HG03064 (cell line): ENCODE measurements around the gene ARSI.

ENCODE experiments used
- ATAC-seq: cut with Tn5 transposase; IDR thresholded peaks from one replicate; pipeline ENCODE4 v1.9.1; 2021; ENCODE audit warnings: low read depth; ENCODE audit not compliant: unreplicated experiment

ARSI gene

DNA sequence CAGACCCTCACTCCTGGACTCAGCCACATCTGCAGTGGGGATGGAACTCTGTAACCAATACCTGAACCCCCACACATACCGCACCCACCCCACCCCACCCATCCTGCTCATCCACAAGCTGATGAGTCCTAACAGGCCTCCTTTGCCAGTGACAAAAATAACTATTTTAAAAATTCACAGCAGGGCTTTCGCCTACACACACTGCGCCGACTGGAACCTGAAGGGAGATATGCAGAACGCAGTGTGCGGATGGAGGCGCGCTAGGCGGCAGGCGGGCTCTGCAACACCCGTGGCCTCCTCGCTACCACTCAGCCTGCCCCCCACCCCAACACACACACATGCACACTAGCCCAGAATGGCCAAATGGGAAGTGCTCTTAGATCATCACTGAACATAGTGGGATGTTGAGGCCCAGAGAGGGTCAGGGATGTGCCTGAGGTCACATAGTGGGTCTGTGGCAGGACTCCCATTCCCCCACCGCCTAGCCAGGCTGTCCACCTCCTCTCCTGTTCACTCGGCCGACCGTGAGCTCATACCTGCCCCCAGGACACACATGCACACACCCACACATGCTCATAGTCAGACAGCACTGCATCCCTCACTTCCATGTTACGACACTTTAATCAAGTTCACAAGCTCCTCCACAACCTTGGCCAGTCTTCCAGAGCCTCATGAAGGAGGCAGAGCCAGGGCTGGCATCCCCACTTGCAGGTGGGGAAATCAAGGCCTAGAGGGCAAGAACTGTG is 6.8 kb downstream of the ARSI start:
- no peak for ATAC-seq

DNA sequence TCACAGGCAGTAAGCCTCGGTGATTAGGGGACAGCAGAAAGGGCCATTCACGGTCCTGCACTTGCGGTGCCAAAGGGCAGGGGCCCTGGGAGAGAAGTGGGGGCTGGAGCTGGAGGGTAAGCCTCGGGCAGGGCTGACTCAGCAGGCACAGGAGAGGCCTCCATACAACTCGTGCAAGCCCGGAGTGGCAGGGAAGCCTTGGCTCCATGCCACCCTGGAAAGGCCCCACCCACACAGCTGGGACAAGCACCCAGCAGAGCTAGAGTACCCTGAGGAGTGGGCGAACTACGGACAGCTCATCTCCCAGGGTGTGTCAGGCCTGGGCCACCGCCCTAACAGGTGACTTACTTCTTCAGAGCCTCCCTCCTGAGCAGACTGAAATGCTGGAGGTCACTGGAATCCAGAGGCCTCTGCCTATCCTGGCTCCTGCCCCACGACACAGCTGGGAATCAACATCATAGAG is 7.5 kb downstream of the ARSI start:
- ATAC-seq: no peak

DNA sequence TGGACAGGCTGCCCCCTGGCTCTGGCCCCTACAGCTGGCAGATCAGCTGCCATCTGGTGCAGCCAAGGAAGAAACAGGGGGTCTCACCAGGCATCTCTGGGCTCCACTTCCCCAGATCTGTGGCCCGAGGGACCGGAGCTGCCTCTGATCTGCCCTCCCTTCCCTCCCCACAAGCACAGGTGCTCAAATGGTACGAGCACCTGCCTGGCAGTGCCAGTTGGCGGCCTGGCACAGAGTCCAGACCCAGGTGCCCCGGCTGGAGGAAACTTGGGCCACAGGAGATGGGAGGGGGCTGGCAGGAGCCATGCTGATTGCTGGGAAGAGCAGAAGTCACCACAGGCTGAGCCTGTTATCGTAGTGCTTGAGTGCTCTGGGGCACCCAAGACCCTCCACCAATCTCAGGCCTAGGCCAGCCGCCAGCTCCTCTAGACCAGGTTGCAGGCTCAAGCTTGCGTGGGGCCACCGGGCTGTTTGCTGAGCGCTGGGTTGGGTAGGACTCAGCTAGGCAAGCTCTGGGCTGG is 8.1 kb downstream of the ARSI start:
- ATAC-seq: no peak

DNA sequence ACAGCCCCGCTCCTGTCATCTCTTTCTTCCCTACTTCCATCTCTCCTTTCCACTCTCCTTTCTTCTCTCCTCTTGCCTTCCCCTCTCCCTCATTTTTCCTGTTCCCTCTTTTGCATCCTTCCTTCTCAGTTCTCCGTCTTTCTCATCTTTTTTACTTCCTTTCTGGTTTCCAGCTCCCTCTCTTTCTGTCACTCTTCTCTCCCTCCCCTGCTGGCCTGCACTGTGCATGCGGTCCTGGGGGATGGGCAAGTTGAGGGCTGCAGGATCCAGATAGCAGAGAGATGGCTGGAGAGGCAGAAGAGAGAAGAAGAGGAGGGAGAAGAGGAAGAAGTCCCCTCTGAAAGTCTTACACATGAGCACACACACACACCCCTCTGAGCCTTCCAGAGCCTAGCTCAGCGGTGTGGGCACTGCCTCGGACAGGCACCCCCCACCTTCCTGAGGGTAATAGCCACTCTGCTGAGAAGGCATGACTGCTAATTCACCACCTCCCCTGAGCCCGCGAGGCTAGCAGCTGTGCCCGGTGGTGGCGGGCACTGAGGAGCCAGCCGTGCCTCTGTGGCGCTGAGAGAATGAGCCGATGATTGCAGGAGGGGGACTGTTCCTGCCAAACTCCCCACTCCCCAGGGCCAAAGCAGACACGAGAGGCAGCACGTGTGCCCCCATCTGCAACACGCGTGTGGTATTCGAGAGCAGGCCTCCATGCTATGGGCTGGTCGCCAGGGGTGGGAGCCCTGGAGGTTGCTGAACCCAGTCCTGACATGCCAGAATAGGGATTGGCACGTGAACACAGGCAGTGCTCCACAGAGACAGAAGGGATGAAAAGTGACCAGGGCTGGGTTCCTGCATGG is 9.4 kb downstream of the ARSI start:
- no peak for ATAC-seq

DNA sequence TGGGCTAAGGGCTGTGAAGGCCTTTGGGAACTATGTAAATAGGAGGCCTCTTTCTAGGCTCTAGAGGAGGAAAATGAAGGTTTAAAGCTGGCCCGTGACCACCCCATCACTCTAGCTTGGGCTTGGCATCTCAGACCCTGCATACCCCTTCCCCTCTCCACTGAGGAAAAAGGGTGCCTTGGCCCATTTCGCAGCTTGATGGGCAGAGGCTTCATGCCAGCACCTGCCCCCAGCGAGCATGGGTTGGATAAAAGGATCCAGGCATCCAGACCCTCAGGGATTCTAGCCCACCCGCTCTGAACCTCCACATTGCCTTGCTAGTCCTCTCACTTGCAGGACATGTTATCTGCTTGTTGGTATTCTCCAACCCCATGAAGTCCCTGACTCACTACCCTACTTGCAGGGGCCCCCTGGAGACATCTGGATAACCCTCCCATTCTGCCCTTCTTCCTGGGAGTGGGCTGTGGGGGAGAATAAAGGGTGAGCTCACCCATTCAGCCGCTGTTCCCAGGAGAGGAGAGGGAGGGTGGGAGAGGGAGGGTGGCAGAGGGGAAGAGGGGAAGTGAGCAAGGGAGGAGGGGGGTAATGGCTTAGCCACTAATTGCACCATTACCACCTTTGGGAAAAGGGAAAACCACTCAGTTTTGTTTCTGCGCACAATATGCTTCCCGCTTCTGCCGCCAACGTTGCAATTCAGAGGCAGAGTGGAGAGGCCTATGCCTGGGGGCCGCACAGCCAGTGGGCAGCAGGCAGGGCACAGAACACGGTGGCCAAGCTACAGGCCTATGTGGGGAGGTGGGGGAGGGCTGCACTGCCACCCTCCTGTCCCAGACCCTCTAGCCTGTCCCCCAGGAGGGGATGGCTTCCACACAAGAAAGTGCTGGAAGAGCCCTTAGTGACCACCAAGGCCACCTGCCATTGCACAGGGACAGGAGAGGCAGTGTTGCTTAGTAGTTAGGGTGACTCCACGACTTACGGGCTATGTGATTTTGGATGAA is 11.0 kb downstream of the ARSI start:
- ATAC-seq: no peak

DNA sequence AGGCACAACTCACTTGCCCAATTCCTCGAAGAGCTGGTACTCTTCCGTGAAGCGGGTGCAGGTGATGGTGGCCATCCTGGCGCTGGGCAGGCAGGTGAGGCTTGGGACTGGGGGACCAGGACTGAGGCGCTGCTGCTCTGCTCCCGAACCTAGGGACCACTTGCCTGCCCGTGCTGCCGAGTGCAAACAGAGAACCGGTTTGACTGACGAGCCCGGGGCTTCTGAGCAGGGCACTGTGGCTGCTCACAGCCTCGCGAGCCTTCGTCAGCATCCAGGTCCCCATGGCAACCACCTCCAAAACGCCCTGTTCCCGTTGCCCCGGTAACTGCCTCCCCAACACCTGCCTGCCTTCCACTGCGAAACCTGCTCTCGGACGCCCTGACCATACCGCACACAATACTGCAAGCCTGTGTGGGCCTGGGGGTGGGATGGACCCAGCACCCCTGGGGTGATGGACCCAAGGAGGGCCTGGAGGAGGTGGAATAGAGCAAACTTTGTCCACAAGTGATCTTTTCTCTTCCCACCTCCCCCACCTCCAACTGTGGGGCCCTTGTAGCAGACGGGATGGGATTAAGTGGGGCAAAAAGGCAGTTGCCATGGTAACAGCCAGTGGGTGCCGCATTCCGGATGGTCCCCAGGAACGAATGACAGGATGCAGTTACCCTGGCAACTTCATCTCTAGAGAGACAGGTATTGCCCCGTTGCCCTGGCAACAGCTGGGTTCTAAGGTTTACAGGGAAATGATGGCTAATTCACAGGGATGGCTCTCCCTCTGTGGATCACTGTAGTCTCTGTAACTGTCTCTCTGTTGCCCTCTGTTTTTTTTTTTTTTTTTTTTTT is 12.9 kb downstream of the ARSI start, which contains the start of gene CAMK2A:
TSS of gene CAMK2A (minus strand) at position 223 of the 840 bp plus-strand sequence. CDS start at position 75, 148 bp downstream.
- no peak for ATAC-seq

DNA sequence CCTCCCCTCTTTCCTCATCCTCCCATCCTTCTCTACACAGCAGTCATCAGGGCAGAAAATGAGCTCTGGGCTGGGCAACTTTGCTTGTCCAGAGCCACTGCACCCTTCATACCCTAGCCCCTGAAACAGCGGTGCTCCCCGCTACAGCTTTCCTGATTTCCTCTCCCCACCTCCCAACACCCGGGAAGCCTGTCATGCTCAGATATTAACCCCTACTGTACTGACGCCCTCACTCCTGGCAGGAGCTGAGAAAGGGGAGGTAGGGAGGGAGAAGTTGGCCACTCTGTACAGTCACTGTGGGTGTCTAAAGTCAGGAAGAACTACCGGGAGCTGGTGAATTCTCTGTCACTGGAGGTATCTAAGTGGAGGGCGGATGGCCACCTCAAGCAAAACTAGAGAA is 13.9 kb downstream of the ARSI start:
- no peak for ATAC-seq

DNA sequence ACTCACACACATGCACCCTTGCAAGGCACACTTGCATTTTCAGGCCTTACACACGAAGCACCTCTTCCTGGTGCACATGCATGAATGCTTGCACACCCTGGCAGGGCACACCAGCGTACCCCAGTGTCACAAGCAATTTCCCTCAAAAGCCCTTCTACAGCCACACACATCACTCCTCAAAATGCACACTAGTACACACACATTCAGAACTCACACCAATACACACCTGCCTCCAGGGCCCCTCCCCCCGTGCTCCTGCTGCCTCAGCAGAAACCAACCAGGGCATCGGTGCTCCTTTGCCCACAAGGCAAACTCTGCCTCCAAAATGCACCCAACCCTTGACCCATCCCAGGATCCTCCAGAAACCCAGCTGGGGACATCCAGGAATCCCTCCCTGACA is 14.3 kb downstream of the ARSI start:
- ATAC-seq: no peak

DNA sequence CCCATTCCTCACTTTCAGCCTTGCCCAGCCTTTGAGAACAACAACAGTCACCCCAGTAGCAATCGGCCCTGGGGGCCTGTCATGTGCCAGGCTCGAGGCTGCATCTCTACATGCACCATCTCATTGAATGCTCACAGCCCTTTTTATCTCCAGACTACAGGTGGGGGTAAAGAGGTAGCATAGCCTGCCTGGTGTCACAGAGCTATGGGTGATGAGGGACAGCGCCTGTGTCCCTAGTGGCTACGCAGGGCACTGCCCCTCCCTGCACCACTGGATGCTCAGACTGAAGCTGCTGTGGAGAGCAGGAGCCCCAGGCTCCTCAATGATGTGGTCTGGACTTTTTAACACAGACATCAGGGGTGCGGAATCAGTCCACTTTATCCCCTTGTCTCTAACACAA is 15.9 kb downstream of the ARSI start:
- no peak for ATAC-seq

DNA sequence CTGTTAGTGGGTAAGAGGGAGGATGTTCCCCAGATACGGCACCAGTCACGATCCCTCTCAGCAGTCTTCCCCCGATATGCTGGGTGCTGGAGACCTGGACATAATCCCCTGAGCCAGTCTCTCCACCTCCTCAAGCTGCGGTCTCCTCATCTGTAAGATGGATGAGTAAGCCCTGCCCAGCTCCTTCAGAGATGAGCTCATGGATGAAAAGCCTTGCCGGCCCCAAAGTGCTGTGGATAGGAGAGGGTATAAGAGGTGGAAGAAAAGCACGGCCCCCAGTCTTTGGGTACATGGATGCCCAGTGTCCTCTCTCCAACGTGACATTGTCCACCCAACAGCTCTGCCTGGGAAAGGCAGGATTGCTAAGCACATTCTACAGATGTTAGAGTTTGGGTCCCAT is 17.6 kb downstream of the ARSI start:
- ATAC-seq: no peak

DNA sequence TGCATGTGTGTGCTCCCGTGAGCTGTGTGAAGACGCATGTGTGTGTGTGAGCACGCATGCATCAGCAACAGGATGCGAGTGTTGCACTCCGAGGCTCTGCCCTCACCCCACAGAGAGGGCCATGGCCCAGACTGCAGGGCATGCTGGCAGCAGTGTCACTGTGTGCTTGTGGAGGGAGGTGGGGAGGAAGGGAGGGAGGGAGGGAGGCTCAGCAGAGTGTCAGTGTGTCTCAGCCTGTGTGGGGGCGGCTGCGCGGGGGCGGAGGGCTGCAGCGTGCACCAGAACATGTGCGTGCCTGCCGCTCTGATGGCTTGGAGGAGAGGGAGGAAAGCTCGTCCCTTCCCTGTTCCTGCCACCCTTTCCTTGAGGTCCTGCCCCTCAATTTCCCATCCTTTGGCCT is 18.4 kb downstream of the ARSI start:
- ATAC-seq: no peak

DNA sequence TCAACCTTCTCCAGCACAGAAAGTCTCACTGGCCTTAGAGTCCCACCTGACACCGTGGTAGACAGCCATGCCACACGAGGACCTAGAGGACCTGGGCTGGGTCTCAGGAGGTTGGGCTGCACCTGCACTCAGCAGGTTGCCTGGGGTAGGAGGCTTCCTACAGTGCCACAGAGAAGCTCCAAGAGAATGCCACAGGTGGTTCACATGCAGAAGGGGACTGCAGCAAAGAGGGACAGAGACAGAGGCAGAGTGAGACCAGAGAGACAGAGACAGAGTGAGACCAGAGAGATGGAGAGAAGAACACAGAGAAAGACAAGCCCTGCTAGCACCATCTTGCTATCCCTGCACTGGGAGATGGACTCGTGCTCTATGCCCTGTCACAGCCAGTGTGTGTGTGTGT is 18.8 kb downstream of the ARSI start:
- ATAC-seq: no peak

DNA sequence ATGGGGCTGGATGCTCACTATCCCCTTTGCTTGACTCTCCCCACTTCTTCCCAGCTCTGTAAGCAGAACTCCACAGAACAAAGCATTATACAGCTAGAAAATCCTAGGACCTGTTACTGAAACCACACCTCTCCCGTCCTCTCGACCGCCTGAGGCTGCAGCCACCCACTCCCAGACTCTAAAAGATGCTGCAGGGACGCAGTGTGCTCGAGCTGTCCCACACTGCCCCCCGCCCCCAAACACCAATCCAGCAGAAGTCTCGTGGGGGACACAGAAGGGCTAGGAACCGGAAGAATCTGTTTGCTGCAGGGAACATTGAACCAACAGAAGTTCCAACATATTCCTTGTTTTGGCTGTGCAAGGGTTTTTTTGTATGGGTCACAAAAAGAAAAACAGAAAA is 20.7 kb downstream of the ARSI start:
- no peak for ATAC-seq

DNA sequence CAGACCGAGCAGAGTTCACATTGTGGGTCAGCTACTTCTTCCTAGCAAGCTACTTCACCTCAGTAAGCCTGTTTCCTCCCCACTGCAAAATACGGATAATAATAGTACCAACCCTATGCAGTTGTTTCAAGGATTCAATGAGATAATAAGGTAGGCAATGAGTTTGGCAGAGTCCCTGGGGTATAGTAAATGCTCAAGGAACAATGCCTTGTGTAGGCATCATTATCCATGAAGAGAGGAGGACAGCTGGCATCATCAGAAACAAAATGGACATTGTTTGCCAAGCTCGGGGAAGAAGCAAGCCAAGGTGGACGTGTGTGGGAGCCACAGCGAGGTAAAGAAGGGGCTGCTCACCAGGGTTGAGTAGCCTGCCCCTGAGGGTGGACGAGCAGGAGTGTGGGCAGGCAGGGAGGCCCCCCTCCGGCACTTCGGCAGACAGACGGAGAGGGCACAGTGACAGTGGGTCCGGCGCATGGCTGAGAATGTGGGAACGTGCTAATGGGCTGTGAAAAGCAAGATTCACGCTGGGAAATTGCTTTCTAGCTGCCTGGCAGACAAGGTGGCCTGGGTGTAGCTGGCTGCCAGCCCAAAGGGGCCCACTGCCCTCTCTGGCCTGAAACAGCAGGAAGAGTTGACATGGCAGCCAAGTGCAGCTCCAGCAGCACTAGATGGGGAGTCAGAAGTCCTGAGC is 23.2 kb downstream of the ARSI start:
- no peak for ATAC-seq

DNA sequence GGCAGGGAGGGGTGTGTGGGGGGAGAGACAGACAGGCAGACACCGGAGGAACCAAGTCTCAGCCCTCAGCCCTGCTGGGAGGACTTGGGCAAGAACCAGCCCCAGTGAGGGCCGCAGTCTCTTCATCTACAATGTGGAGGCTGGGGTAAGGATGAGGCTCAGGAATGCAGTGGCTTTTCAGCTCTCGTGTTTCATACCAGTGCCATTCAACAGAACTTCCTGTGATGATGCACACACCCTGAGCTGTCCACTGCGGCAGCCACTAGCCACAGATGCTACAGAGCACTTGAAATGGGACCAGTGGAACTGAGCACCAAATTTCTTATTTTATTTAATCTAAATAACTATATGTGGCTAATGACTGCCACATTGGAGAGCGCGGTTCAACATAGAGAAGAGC is 23.8 kb downstream of the ARSI start:
- ATAC-seq: no peak

DNA sequence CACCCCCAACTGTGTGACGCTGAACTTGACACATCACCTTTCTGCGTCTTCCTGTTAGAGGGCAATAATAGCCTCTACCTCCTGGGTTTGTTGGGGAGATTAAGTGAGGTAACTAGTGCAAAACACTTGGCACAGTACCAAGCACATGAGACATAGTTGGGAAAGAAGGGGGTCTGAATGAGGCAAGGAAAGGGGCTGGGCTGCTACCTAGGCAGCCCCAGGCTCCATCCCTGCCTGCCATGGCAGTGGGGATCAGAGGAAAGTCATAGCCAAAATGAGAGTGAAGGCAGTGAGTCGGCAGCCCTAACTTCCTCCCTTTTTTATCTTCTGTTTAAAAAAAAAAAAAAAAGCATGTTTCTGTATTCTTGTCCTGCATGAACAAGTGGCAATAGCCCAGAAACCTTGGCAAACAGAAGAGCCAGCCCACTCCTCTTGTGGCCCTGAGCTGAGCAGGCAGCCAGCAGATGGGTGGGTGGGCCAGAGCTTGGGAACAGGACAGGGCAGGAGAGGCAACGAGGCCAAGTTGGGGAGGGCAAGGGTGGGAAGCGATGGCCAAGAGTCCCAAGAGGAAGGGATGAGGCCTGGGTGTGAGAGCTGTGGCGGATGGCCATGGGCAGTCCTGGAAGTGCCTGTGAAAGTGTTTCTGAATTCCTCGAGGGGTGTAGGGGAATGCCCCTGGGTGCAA is 24.5 kb downstream of the ARSI start:
- ATAC-seq: no peak

DNA sequence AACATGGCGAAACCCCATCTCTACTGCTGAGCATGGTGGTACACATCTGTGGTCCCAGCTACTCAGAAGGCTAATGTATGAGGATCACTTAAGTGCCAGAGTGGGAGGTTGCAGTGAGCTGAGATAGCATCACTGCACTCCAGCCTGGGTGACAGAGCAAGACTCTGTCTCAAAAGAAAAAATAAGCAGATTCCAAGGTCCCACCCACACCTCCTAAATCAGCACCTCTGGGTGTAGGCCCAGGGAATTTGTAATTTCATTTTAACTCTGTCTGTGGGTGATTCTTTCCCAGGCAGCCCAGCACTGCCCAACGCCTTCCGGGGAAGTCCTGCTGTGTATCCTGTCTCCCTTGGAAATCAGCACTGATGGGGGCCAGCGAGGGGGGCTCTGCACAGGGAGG is 25.7 kb downstream of the ARSI start:
- no peak for ATAC-seq

DNA sequence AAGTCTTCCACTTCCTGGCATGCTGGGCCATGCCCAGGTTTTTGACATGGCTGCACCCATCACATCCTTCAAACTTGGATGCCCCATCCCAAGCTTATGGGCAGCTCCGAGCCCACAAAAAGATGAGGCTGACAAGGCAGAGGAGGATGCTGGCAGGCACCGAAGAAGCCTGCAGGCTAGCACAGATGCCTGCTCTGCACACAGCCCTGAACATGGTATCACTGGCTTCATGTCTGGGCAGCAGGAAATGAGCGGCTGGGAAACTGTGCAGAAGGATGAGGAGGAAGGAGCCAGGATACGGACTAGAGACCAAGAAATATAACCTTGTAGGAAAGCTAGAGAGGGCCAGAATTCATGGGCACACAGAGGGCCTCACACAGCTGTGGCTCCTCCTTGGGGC is 27.9 kb downstream of the ARSI start:
- ATAC-seq: no peak
